ENCODE measurements around the gene ASCL2.
A peak's percentile ranks its signal among the peaks of the same experiment; 100 is the strongest.

DNA sequence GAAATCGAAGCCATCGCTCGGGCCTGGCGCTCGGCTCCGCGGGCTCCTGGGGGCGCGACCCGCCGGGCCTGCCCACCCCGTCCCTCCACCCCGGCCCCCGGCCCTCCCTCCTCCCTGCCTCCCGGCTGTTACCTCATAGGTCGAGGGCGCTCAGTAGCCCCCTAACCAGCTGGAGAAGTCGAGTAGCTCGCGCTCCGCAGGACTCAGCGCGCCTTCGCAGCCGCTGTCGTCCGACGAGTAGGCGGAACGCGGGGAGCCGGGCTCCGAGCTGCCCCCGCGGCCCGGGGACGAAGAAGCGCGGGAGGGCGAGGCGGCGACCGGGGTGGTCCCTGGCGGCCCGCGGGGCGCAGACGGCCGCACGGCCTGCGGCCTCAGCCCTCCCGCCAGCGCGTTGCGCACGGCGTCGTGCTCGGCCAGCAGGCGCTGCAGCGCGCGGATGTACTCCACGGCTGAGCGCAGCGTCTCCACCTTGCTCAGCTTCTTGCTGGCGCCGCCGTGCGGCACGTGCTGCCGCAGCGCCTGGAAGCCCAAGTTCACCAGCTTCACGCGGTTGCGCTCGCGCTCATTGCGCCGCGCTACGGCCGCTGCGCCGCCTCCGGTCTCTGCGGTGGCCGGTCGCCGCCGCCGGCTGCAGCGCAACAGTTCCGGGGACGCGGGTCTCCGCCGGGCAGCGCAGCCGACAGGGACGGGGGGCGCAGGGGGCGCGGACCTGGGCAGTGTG lies 627 bp downstream of the ASCL2 start:
- TF ChIP-seq, protein P1, sequence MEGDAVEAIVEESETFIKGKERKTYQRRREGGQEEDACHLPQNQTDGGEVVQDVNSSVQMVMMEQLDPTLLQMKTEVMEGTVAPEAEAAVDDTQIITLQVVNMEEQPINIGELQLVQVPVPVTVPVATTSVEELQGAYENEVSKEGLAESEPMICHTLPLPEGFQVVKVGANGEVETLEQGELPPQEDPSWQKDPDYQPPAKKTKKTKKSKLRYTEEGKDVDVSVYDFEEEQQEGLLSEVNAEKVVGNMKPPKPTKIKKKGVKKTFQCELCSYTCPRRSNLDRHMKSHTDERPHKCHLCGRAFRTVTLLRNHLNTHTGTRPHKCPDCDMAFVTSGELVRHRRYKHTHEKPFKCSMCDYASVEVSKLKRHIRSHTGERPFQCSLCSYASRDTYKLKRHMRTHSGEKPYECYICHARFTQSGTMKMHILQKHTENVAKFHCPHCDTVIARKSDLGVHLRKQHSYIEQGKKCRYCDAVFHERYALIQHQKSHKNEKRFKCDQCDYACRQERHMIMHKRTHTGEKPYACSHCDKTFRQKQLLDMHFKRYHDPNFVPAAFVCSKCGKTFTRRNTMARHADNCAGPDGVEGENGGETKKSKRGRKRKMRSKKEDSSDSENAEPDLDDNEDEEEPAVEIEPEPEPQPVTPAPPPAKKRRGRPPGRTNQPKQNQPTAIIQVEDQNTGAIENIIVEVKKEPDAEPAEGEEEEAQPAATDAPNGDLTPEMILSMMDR (IDR thresholded peaks at IDR 0.05), result peak in 2 of 5 experiments; percentile 31 to 32
- TF ChIP-seq POLR2AphosphoS5 (IDR thresholded peaks at IDR 0.05), result no peak
